Measurements from ENCODE around the gene PPFIA1.

DNA sequence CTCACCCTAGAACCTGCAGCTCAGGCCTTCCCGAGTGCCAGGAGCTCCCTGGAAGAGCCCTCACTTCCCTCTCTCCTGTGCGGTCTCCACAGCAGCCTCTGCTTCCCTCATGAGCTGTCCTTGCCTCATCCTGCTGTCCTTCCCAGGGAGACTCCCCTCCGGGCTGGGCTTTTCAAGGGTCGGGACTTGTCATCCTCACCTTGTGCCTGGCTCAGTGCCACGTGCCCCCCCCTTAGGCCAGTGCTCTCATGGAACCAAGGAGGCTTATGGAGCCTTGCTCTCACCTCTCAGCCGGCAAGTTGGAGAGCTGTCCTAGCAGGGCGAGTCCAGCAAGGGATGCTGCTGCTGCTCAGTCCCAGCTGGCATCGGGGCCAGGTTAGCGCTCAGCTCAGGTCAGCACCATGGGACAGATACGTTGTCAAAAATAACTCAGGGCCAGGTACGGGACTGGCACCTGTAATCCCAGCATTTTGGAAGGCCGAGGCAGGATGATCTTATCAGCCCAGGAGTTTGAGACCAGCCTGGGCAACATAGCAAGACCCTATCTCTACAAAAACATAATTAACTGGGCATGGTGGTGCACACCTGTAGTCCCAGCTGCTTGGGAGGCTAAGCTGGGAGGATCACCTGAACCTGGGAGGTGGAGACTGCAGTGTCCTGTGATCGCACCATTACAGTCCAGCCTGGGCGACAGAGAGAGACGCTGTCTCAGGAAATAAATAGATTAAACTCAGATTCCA, 141.4 kb downstream of the PPFIA1 start:
- TF ChIP-seq, protein P1, sequence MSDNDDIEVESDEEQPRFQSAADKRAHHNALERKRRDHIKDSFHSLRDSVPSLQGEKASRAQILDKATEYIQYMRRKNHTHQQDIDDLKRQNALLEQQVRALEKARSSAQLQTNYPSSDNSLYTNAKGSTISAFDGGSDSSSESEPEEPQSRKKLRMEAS (IDR thresholded peaks at IDR 0.05) = no peak
- TF ChIP-seq YY1 (IDR thresholded peaks at IDR 0.05; ENCODE audit: low read depth) = no peak
- TF ChIP-seq, protein P2, sequence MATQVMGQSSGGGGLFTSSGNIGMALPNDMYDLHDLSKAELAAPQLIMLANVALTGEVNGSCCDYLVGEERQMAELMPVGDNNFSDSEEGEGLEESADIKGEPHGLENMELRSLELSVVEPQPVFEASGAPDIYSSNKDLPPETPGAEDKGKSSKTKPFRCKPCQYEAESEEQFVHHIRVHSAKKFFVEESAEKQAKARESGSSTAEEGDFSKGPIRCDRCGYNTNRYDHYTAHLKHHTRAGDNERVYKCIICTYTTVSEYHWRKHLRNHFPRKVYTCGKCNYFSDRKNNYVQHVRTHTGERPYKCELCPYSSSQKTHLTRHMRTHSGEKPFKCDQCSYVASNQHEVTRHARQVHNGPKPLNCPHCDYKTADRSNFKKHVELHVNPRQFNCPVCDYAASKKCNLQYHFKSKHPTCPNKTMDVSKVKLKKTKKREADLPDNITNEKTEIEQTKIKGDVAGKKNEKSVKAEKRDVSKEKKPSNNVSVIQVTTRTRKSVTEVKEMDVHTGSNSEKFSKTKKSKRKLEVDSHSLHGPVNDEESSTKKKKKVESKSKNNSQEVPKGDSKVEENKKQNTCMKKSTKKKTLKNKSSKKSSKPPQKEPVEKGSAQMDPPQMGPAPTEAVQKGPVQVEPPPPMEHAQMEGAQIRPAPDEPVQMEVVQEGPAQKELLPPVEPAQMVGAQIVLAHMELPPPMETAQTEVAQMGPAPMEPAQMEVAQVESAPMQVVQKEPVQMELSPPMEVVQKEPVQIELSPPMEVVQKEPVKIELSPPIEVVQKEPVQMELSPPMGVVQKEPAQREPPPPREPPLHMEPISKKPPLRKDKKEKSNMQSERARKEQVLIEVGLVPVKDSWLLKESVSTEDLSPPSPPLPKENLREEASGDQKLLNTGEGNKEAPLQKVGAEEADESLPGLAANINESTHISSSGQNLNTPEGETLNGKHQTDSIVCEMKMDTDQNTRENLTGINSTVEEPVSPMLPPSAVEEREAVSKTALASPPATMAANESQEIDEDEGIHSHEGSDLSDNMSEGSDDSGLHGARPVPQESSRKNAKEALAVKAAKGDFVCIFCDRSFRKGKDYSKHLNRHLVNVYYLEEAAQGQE (IDR thresholded peaks at IDR 0.05; ENCODE audit: low read depth) = no peak
- no peak for TF ChIP-seq CREB1 (IDR thresholded peaks at IDR 0.05; ENCODE audit: low read depth)
- TF ChIP-seq EP300 (IDR thresholded peaks at IDR 0.05; ENCODE audit: borderline replicate concordance) = no peak
- TF ChIP-seq TAF1 (IDR thresholded peaks at IDR 0.05; ENCODE audit: low read depth) = no peak
- no peak for TF ChIP-seq RAD21 (IDR thresholded peaks at IDR 0.05; ENCODE audit: low read depth)
- TF ChIP-seq TEAD4 (IDR thresholded peaks at IDR 0.05) = no peak
- TF ChIP-seq, protein P3, sequence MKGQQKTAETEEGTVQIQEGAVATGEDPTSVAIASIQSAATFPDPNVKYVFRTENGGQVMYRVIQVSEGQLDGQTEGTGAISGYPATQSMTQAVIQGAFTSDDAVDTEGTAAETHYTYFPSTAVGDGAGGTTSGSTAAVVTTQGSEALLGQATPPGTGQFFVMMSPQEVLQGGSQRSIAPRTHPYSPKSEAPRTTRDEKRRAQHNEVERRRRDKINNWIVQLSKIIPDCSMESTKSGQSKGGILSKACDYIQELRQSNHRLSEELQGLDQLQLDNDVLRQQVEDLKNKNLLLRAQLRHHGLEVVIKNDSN (IDR thresholded peaks at IDR 0.05) = no peak
